NCI-H446 (cell line): ENCODE data around the gene PELI2.

ENCODE experiments used
- DNase-seq, 2 experiments: peaks; one replicate each; lab custom pipeline; 2025; lab: John Stamatoyannopoulos, UW

PELI2 gene

GRCh38 chr14:56206596-56206995, 88.4 kb downstream of the PELI2 start:
- no peak for DNase-seq

GRCh38 chr14:56207626-56208292, 89.5 kb downstream of the PELI2 start:
- DNase-seq, result no peak

DNA sequence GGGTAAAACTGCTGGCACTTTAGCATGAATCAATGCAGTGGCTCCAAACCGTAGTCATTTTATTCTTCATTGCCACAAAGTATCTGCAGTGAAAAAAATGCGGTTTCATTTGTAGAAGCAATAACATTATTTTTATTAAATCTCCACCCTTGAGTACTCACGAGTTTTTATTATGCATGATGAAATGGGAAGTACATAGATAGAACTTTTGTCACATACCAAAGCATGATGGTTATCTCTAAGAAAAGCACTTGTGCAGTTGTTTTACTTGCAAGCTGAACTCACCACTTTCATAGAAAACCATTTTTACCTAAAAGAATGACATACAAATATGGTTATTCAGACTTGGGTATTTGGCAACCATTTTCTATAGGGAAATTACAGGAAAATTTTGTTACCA, 90.3 kb downstream of the PELI2 start:
- DNase-seq, result no peak

GRCh38 chr14:56210571-56210970, 92.4 kb downstream of the PELI2 start:
- no peak for DNase-seq

DNA sequence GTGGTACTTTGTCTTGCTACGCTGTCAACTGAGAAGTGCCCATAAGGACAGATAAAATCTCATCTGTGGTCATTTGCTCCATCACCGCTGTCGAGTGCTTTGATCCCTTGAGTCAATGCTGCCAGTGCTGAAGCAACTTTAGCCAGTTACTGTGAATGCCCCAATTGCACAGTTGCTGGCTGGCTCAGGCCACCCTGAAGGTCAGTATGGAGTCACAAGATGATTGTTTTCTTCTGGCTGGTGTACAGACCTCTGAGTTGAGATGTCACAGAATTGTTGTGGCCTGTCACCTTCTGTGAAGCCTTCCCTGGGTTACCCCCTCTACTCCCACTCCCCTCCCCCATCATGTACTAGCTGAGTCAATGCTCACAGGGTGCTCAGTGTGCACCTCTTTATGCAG, 92.9 kb downstream of the PELI2 start:
- no peak for DNase-seq

GRCh38 chr14:56211844-56212243, 93.6 kb downstream of the PELI2 start:
- no peak for DNase-seq

- no peak for DNase-seq
Measured at GRCh38 chr14:56212521-56212920, 94.3 kb downstream of the PELI2 start.

- DNase-seq, result no peak
Measured at GRCh38 chr14:56213306-56213705, 95.1 kb downstream of the PELI2 start.

DNA sequence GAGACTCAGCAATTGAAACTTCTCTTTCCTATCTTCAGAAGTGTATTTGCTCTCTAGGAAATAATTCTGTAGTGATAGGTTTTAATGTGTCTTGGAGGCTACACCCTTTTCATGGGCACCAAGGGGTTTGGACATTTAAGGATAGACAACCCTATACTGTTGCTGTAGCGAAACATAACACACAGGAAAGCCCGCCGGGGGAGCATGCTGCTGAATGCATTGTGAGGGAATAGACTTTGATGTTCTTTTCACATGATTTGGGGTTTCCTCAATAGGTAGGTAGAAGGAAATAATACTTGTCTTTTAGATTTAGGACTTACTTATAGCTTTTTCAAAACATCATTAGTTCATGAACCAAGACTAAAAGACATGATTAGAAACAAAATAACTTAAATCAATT, 97.0 kb downstream of the PELI2 start:
- no peak for DNase-seq

DNA sequence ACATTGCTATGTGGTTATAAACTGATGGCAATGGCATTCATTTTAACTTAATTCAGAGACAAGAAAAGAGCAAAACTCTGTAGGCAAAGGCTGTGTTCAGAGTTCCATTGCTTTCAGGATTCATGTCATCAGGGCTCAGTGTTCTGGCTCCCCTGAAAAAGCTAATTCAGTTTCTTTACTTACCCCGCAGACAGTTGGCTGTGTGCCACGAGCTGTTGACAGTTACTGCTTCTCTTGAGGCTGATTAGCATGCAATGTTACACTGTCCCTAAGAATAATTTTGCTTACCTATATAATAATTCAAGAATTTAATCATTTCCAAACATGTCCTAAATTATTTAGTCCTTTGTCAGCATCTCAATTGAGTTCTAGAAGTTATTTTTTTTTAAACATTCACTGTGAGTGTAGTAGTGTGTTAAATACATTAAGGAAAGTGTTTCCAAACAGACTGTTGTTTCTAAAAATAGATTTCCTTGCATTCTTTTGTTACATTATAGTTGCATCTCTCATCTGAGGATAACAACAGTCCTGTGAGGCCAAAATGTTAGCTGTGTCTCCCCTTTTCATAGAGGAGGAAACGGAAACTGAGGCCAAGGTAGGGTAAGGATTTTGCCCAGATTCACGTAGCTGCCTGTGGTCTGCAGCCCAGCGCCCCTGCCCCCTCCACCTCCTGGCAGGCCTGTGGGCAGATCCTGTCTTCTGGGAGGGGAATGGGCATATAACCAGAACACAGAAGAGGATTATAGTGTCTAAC, 98.6 kb downstream of the PELI2 start:
- DNase-seq, result no peak

DNA sequence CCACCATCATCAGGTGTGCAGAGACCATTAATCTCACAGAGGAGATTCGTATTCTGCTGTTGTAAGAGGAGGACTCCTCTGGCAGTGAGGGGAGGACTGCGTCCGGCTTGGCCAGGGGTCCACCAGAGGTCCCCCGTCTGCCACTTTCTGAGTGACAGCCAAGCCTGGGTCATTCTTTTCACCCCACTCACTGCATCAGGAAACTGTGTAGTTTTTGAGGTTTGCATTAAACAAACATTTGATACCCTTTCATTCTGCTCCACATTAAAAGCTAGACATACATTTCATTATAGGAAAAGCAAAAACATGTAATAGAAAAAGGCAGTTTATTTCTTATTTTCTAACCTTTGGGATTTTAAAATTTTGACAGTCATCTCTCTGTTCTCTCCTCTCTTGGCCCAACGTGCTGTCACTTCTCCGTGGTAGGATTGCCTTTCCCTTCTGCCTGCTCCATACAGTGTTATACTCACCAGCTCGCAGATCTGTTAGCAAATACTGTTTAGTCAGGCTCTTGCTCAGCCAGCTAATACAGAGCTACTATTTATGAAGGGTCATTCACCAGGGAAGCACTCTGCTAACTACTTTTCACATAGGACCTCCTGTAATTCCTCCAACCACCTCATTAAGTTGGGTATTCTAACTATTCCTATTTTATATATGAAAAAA, 99.3 kb downstream of the PELI2 start:
- DNase-seq, result no peak

GRCh38 chr14:56219666-56220413, 101.6 kb downstream of the PELI2 start:
- DNase-seq, result no peak

DNA sequence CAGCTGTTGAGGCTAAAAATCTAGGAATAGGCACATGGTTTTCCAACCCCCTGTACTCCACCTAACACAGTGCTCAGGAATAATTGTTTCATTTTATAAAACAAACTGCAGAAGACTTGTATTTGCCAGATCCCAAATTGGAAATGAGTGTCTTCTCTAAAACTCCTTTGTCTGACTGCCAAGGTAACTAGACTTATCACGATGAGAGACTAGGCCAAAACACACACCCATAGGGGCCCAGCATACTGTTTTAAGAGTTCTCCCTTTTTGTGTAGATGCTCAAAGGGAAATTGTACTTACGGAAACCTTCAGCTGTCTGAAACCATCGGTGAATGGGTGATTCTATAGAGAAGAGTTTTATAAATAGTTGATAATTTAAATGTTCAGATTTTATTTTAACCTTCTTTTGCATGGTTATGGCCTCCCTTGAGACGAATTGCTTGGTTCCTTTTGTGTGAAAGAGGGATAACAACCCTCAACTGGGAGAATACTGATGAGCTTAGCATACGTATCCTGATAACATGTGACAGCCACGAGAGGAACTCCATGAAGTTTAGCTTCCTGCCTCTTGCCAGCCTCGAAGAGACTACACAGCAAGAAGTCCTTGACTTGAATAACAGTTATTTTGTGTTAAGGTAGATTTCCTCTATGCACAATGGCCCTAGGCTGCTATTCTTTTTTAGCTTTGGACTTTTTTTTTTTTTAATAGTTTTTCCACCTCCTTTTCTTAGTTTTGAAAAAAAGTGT, 103.3 kb downstream of the PELI2 start:
- no peak for DNase-seq

GRCh38 chr14:56224229-56224628, 106.0 kb downstream of the PELI2 start:
- DNase-seq, result no peak

GRCh38 chr14:56224691-56225681, 106.8 kb downstream of the PELI2 start:
- DNase-seq, result no peak

DNA sequence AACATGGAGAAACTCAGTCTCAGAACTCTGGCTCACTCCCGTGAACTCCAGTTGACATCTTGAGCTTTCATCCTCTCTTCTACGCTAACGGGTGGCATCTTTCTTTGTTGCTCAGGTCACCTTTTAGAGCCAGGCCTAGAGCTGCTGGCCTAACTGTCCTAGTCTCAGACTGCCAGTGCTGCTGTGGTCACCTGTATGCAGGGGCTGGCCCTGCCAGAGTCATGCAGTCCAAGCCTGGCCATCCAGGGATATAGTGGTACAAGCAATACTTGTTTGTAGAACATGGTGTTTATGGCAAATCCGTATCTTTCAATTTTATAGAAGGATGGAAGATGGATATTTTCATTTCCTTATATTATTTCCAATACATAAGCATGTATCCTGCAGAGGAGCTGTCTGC, 117.2 kb downstream of the PELI2 start:
- DNase-seq, result no peak

GRCh38 chr14:56237398-56237797, 119.2 kb downstream of the PELI2 start:
- DNase-seq, result no peak

DNA sequence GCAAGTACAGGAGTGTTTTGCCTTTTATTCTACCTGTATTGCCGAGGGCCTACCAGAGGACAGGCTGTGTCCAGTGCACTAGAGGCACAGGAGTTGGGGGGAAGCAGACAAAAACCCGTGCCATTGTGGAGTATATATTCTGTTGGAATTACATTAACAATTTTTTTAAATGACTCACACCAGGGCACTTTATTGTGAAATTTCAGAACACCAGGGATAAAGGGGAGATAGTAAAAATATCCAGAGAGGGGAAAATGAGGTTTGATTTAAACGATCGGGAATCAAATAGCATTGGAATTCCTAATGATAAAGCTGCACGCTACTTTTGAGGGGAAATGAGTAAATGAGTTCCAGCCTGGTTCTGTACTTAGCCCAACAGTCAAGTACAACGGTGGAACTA, 123.2 kb downstream of the PELI2 start:
- DNase-seq, result no peak

- no peak for DNase-seq
Measured at GRCh38 chr14:56243110-56243509, 124.9 kb downstream of the PELI2 start.

- DNase-seq, result no peak
Measured at GRCh38 chr14:56244138-56244789, 126.1 kb downstream of the PELI2 start.
